HG02885 (cell line): ENCODE measurements around the gene GEMIN8.

ENCODE experiments used
- ATAC-seq: cut with Tn5 transposase; IDR thresholded peaks from one replicate; pipeline ENCODE4 v1.9.1; 2021; ENCODE audit warnings: mild to moderate bottlenecking; ENCODE audit not compliant: unreplicated experiment, poor library complexity

GEMIN8 gene

DNA sequence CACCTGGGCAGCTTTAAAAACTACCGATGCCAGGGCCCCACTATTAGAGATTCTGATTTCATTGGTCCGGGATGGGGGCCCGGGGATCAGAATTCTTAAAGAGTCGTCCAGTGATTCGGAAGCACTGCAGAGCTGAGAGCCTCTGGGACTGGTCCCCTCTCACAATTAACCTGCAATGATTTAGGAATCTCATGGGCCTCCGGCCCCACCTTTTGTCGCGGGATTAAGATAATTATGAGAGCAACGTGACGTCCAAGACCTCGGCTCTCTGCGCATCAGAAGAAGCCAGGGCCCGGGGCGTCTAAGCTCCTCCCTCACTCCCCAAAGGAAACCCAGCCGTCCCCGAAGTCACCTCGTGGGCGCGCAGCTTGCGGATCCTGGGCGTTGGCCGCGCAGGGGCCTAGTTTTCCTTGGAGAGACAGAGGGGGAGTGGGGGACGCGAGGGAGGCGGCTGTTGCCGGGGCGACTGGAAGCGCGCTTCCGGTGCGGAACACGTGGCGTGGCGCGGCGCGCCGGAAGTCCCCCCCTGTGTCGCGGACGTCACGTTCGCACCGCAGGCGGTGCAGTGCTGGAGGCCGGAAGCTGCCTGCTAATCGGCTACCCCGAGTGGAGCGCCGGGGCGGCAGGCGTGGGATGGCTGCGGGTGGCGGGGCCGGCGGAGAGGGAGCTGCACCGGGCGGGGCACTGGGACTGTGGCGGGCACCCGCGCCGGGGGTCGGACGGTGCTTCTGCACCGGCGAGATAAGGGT is at the start of gene GEMIN8:
Gene GEMIN8, minus strand, starts transcription at position 468 of the 749 bp plus-strand sequence. CDS start 8,414 bp downstream, outside the sequence.
- ATAC-seq: peak; percentile 91

DNA sequence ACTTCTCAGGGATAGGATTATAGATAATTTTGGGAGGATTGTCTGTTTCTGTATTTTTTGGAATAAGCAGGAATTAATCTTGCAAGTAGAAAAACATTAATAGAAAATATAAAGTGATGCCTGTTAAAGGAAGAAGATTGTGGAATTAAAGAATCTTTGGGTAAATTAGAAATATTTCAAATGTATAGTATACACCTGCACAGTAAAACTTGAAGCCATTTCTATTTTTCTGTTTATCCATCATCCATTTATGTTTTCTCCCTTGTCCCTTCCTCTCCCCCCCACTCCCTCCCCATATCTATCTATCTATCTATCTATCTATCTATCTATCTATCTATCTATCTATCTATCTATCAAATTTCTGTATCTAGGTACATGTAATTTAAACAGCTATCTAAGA is 46.9 kb upstream of the GEMIN8 start:
- ATAC-seq: no peak

DNA sequence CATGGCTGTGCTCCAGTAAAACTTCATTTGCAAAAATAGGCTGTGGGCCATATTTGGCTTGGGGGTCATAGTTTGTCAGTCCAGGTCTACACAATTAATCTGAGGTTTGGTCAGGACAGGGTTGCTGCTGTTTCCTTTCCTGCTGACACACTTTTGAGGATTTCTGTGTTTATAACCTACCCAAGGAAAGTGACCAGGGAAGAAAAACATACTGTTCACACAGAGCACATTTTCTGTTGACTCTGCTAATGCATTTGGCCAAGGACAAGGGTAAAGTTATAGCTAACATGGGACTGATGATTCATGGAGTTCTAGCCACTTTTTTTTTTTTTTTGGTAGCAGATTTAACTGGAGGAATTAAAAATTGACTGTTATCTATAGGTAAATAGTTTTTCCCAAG is 43.9 kb upstream of the GEMIN8 start:
- ATAC-seq: no peak

DNA sequence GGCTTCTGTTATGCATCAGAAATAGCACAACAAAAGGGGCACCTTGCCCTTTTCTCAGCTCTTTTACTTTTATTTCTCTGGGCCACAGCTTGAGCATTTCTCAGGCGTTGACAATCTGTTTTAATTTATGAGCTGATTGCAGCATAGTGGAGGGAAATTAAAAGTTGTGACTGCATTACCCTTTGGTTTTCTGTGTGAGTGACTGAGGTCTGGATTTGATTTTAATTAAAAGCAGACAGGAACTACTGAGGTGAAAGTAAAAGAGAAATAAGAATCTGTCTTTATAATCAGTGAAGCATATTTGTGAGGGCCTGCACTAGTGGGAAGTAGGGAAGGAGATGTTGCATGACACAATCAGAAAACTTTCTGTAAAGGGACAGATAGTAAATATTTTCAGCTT is 43.4 kb upstream of the GEMIN8 start:
- ATAC-seq: no peak

- no peak for ATAC-seq
Measured at GRCh38 chrX:14065800-14066199, 36.1 kb upstream of the GEMIN8 start.

DNA sequence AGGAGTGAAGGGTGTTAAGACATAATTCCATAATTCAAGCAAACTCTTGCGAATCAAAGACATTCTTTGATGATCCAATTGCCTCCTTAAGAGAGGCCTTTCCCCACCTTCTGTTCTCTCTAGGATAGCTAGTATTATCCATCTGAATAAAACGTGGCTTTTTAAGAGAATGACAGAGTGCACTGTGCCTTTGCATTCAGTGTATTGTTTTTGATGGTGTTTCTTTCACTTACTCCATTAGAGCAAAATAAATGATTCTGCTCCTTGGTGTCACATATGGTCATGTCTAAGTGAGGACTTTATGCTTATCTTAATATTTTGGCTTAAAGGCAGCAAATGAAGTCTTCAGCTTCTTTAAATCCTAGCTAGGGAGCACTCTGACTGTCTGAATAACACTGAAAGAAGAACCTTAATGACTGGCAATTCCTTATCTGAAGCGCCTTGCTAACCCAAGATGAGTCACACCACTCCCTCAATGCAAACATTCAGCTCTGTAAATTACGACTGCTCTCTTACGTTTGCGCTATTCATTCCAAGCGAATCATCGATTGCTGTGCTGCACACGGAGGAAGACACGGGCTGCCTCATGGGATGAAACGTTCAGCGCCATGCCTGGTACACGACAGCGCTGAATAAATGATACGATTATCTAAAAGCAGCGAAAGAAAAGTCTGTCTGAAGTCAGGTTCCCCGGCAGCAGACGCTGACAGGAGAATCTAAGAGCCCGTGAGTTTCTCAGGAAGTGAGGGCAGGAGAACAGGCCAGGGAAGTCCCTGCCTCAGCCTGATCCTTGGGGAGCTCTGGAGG is 35.1 kb upstream of the GEMIN8 start:
- no peak for ATAC-seq

DNA sequence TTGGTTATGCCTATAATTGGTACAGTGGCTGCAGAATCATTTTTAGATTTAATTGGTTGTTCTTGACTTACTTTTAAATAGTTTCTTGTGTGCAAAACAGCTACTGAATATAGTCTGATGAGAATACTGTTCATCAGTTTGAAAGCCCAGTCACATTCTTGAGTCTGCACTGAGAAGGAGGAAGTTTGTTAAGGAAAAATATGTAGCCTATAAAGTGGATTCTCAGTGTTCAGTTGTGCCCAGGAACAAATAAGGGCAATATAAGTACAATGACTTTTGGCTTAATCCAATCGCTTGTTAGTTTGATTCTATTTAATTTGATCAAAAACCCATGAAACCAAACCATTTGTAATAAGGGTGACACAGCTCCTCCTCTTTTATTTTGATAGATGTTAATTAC is 32.8 kb upstream of the GEMIN8 start:
- no peak for ATAC-seq

- ATAC-seq: no peak
Measured at GRCh38 chrX:14056206-14056605, 26.5 kb upstream of the GEMIN8 start.

DNA sequence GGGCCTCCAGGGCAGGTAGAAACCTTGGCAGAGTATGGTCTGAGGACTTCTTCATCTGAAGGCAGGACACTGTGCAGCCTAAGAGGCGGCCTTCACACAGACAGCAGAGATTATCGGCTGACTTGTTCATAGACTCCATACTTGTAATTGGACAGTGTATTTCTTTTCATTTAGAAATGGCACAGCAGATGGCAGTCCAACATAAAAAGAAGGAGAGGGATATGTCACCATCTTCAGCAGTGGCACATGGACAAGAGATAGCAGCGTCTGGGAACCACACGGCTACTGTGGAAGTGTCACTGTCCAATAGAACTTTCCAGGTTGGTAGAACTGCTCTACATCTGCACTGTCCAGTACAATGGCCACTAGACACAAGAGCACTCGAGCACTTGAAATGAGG is 21.7 kb upstream of the GEMIN8 start:
- ATAC-seq: no peak

GRCh38 chrX:14050709-14051108 is 21.0 kb upstream of the GEMIN8 start:
- ATAC-seq: no peak

- no peak for ATAC-seq
Measured at GRCh38 chrX:14043209-14043608, 13.5 kb upstream of the GEMIN8 start.

GRCh38 chrX:14039344-14039743 is 9.7 kb upstream of the GEMIN8 start:
- peak; percentile 92 for ATAC-seq

GRCh38 chrX:14038375-14039085 is 8.8 kb upstream of the GEMIN8 start:
- no peak for ATAC-seq

GRCh38 chrX:14032406-14032805 is 2.7 kb upstream of the GEMIN8 start:
- ATAC-seq: no peak

GRCh38 chrX:14030174-14030530 is 460 bp upstream of the GEMIN8 start:
- peak; percentile 23 for ATAC-seq

DNA sequence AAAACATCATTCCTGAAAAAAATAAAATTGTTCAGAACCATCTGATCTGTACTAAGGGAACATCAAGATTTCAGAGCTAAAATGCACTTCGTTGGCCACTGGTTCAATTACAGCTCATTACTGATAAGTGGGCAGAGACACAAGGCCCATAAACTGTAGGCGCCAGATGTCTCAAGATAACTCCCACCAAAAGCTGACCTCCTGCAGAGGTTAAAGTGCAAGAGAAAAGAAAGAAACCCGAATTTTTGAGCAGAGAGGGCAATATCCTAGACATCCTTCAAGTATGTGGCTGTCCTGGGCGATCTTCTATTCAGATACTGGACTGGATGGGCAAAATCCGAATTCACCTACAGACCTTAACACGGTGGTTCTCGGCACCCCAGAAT is 660 bp downstream of the GEMIN8 start:
- no peak for ATAC-seq

DNA sequence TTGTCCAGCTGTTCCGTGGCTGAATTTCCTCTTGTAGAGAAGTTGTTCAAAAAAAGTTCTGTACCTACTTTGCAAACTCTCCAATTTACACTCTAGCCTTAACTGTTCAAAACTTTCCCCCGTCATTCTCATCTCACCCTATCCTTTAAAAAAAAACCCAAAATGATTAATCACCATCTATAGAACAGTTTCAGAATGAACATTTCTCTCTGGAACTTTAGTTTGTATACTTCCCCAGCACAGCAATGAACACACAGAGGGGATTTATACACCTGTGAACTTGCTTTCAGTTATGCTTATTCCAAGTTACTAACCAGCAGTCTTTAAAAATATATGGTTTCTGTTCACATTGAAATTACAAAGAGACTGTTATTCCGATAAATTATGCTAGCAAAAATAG is 1.2 kb downstream of the GEMIN8 start:
- no peak for ATAC-seq

GRCh38 chrX:14027511-14028019 is 2.1 kb downstream of the GEMIN8 start:
- peak; percentile 46 for ATAC-seq

DNA sequence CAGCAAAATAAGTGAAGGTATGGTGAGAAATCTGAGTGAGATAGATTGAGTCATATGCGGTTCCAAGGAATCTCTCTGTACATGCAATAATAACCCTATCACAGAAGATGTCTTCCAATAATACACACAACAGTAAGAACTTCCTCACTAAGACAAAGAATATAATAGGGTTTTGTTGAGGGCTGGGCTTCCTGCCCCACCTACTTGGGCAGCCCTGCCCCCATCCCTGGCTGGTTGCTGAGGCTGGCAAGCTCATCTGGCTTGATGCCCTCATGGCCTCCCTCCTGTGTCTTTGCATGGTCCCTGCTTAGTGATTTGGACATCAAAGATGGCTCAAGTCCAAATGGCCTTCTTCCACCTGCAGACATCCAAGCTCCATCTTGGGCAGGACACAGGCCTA is 2.7 kb downstream of the GEMIN8 start:
- no peak for ATAC-seq

DNA sequence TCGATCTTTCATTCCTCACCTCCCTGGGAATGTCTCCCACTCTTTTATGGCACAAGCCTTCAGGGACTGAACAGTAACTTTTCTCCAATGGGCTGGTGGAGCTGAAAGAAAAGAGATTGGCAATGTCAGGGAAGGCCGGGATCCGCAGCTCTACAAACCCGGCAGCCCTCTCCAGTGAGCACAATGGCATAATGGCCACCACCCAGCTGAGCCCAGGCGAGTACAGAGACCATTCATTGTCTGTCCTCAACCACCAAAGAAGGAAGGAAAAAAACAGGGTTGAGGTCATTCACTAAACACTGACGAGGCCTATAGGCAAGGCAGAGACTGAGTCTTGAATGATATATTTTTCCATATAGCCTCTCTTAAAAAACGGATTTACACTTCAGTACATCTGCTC is 3.6 kb downstream of the GEMIN8 start:
- ATAC-seq: no peak

DNA sequence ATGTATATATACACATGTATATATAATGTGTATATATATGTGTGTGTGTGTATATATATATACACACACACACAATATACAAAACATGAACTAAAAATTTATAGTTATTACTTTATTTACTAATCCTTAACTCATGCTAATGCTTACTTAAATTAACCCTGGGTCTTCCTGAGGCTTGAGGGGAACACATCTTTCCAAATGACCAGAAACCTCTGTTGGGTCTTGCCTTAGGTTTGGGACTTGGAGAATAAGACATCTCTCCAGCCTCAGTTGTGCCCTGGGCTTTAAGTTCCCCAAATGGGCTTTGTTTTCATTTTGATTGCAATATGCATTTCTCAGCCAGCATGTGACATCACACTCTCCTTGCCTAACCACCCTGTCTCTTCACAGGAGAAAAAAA is 7.7 kb downstream of the GEMIN8 start:
- ATAC-seq: no peak
